GM13977 (cell line): ENCODE results near the gene HAGHL.

Experiments
- DNase-seq: peaks from one replicate; pipeline ENCODE4 v3.0.0; 2012; ENCODE audit warnings: low spot score
- CTCF ChIP-seq: IDR thresholded peaks from 2 replicates; pipeline ENCODE4 v1.5.1; 2012; ENCODE audit warnings: mild to moderate bottlenecking, control low read depth; ENCODE audit not compliant: insufficient read depth; ENCODE audit errors: extremely low read depth, missing control alignments
- in situ Hi-C: fragments of 300-500 bp; cut with MboI; formaldehyde crosslinking; loops from one replicate; pipeline ENCODE4 v1.12.0; 2022; ENCODE audit warnings: low sequenced_read_pairs, low pct_unique_long_range_greater_than_20kb, mixed read lengths, inconsistent platforms; ENCODE audit not compliant: unreplicated experiment

HAGHL gene

DNA sequence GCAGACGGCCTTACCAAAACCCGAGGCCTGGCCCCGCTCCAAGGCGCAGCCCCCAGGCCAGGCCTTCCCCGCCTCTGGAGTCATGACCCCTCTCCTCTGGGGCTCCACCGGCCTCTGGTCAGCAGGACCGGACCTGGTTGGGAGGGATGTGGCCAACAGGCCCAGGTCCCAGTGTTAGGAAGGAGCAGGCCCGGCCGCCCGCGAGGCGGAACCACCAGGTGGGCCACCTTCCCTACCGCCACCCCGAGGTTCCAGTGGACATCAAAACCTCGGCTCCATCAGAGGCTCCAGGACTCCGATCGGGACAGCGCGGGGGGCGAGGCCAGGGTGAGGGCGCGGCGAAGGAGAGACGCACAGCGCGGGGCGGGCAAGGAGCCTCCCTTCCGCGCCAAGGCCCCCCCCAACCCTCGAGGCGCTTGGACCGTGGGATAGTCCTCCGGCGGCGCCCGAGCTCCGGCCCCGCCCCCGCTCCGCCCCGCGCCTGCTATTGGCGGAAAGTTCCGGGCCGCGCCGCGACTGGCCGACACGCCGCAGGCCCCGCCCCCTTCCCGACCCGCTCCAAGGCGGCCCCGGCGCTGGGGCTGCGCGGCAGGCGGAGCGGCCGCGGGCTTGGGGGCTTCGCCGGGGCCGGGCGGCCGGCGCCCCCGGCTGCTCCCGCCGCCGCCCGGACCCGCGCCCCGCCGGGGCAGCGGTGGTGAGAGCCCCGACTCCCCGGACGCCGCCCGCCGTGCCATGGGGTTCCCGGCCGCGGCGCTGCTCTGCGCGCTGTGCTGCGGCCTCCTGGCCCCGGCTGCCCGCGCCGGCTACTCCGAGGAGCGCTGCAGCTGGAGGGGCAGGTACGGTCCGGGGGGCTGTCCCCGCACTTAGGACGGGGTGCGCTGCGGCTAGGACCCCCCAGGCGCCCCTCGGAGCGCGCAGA is 12.1 kb upstream of the HAGHL start, which contains the start of gene METRN:
METRN (plus strand) TSS at position 561 of the 919 bp plus-strand sequence; CDS start at position 733, 172 bp downstream.
- no peak for TF ChIP-seq CTCF
- in situ Hi-C loops, result loop anchor here (5.0 kb wide), 1 partner anchor 72 kb away; the partner anchor contains the start of genes CHTF18 and RPUSD1
- DNase-seq, result peak; percentile 98

DNA sequence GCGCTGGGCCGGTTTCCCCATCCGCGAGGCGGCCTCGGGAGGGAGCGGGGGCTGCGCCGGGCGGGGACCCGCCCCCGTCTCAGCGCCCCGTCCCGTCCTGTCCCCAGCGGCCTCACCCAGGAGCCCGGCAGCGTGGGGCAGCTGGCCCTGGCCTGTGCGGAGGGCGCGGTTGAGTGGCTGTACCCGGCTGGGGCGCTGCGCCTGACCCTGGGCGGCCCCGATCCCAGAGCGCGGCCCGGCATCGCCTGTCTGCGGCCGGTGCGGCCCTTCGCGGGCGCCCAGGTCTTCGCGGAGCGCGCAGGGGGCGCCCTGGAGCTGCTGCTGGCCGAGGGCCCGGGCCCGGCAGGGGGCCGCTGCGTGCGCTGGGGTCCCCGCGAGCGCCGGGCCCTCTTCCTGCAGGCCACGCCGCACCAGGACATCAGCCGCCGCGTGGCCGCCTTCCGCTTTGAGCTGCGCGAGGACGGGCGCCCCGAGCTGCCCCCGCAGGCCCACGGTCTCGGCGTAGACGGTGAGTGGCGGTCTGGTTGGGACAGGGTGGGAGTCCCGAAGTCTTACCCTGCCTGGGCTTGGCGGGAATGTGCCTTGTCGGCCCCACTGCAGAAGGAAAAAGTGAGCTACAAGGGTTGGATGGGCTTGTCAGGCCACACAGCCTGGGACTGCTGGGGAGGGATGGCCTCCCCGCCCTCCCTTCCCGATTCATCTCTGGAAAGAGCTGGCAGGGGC is 11.3 kb upstream of the HAGHL start:
- TF ChIP-seq CTCF, result peak; percentile 42
- peak; percentile 69 for DNase-seq
- in situ Hi-C loops, result no loop called here

- TF ChIP-seq CTCF, result no peak
These were observed 10.7 kb upstream of the HAGHL start for GRCh38 chr16:716200-716568.

GRCh38 chr16:716768-717325 is 10.1 kb upstream of the HAGHL start:
- DNase-seq, result no peak
- no peak for TF ChIP-seq CTCF
- in situ Hi-C loops, result no loop called here

More at GRCh38 chr16:716200-716568, 10.7 kb upstream of the HAGHL start:
- in situ Hi-C loops, result no loop called here
- no peak for DNase-seq

GRCh38 chr16:717450-718245 is 9.3 kb upstream of the HAGHL start:
- no peak for DNase-seq
- TF ChIP-seq CTCF, result no peak
- in situ Hi-C loops, result no loop called here

- in situ Hi-C loops, result no loop called here
- DNase-seq, result no peak
- no peak for TF ChIP-seq CTCF
These were observed 8.5 kb upstream of the HAGHL start for GRCh38 chr16:718389-718788.
